OCI-LY3 (cell line): Measurements from ENCODE around the gene MPZL1.

Source experiments
- EZH2phosphoT487 ChIP-seq: fragments of 200-600 bp; shearing (Covaris generic); IDR thresholded peaks from 2 replicates; pipeline ENCODE4 v1.6.1; 2018; ENCODE audit warnings: antibody characterized with exemption, mixed run types, low read depth
- TF ChIP-seq, protein P1 (sequence below): fragments of 200-600, 300-600 bp; sonication (generic); IDR thresholded peaks from 2 replicates; pipeline ENCODE4 v1.5.1; 2014; ENCODE audit warnings: antibody characterized with exemption, low read length, low read depth

DNA sequence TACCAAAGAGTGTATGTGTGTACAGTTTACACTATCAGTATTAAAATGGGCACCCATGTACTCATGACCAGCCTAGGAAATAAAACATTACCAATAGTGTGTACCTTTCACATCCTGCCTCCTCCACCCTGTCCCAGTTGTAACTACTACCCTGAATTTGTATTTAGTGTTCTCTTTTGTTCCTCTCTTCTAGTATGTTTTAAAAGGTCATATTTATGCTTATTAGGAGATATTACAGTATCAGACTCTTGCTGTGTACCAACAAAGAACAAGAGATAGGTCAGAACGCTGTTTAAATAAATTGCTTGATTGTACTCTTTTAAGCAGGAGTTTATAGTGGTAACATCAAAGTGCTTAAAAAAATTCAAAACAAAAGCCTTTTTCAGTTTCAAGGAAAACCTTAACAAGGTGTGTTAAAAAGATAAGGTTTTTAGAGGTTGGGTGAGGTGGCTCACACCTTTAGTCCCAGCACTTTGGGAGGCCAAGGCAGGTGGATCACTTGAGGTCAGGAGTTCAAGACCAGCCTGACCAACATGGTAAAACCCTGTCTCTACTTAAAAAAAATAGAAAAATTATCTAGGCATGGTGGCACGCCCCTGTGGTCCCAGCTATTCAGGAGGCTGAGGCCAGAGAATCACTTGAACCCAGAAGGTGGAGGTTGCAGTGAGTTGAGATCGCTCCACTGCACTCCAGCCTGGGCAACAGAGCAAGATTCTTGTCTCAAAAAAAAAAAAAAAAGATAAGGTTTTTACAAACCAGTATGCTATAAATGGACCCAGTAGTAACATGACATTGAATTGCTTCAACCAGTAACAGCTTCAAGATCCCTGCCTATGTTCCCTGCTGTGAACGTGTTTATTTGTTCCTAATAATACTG, 35.9 kb downstream of the MPZL1 start:
- TF ChIP-seq, protein P1, sequence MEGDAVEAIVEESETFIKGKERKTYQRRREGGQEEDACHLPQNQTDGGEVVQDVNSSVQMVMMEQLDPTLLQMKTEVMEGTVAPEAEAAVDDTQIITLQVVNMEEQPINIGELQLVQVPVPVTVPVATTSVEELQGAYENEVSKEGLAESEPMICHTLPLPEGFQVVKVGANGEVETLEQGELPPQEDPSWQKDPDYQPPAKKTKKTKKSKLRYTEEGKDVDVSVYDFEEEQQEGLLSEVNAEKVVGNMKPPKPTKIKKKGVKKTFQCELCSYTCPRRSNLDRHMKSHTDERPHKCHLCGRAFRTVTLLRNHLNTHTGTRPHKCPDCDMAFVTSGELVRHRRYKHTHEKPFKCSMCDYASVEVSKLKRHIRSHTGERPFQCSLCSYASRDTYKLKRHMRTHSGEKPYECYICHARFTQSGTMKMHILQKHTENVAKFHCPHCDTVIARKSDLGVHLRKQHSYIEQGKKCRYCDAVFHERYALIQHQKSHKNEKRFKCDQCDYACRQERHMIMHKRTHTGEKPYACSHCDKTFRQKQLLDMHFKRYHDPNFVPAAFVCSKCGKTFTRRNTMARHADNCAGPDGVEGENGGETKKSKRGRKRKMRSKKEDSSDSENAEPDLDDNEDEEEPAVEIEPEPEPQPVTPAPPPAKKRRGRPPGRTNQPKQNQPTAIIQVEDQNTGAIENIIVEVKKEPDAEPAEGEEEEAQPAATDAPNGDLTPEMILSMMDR = no peak
- no peak for TF ChIP-seq EZH2phosphoT487
